ENCODE measurements around the gene RPS16.

RPS16 gene

DNA sequence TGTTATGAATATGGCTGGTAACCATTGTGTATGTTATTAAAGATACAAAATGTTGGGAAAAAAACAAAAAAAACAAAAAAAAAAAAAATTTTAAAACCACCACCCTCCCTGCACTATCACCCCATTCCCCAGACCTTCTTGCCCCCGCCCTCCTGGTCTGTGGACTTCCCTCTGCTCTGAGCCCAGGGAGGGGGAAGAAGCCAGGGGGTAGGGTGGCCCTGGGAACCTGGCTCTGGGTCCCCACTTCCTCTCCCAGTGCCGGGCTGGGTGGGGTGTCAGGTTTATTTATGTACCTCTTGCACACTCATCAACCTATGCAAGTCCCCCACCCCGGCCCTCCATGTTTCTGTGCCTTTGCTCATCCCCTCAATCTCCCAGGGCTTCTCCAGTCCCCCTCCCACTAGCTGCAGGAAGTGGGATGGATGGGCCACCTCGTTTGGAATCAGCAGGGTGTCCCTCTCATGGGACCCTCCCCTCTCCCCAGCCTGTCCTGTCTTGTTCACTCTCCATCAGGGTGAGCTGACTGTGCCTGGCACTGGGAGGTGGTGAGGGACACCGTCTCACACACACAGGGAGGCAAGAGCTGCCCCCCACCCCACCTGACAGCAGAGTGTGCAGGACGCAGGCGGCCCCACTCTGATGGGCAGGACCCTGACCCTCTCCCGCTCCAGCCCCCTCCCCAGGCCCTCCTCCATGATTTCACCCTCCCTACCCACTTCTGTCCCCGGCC, 50.7 kb downstream of the RPS16 start:
- DNase-seq: no peak
